GM12878 (cell line): Measurements from ENCODE around the gene MBD6. TPM values are rescaled to one million over a fixed set of nuclear protein-coding genes. Genes with fewer than 3 reads are reported as not detected.

Experiments
- ATAC-seq: fragments of 200-7000 bp; cut with Tn5 transposase; 3 replicates; pipeline ENCODE4 v1.9.1; 2020; ENCODE audit warnings: mild to moderate bottlenecking, moderate library complexity
- BruUV-seq: library from RNA; stranded (reverse); fragments of 400-500 nt; replicated peaks from 2 replicates; lab custom pipeline; 2021; lab: Mats Ljungman, UMichigan
- CTCF ChIA-PET: fragments of 300-600 bp; sonication (Branson Sonifier 250); formaldehyde crosslinking; extraction: SDS; loops from one replicate; lab custom pipeline; 2021; ENCODE audit warnings: inconsistent platforms; lab: Yijun Ruan, JAX
- POLR2A ChIA-PET: fragments of 350-600 bp; formaldehyde crosslinking; extraction: SDS; loops from one replicate; lab custom pipeline; 2021; ENCODE audit warnings: inconsistent platforms; lab: Charles Lee
- RAD21 ChIA-PET: fragments of 300-600 bp; sonication (Branson Sonifier 250); formaldehyde crosslinking; loops from one replicate; lab custom pipeline; 2023; ENCODE audit warnings: antibody characterized with exemption; ENCODE audit not compliant: unreplicated experiment; lab: Charles Lee
- SMC1A ChIA-PET: fragments of 300-600 bp; sonication (Branson Sonifier 250); formaldehyde crosslinking; loops from one replicate; lab custom pipeline; 2023; ENCODE audit not compliant: unreplicated experiment, uncharacterized antibody; lab: Charles Lee
- DNase-seq: peaks from one replicate; pipeline ENCODE4 v3.0.0-alpha.2; 2011; ENCODE audit warnings: low read depth, low spot score
- FAIRE-seq: peaks from 3 replicates; lab custom pipeline; 2011; peaks lifted over from hg19 to GRCh38; lab: Jason Lieb, UNC
- H2AFZ ChIP-seq: 2 replicates; pipeline ENCODE4 v1.6.0; 2011; ENCODE audit warnings: low read depth, low read length, control low read depth; ENCODE audit not compliant: control insufficient read depth
- H3K27ac ChIP-seq: 2 replicates; pipeline ENCODE4 v1.5.1; 2011; ENCODE audit warnings: control low read depth; ENCODE audit not compliant: control insufficient read depth, insufficient read depth
- H3K27me3 ChIP-seq, 2 experiments: replicated peaks in 1 of 2; 2 replicates each; pipeline versions ENCODE4 v1.6.0 to v1.6.1; 2011; ENCODE audit warnings: low read length in 1 of 2; ENCODE audit not compliant: control insufficient read depth in 2 of 2, insufficient read depth in 2 of 2
- H3K36me3 ChIP-seq, 2 experiments: 2 replicates each; pipeline ENCODE4 v1.5.1; 2011; ENCODE audit warnings: low read length in 1 of 2; ENCODE audit not compliant: control insufficient read depth in 2 of 2, insufficient read depth in 2 of 2
- H3K4me1 ChIP-seq: 2 replicates; pipeline ENCODE4 v1.6.1; 2011; ENCODE audit warnings: mild to moderate bottlenecking, low read length, moderate library complexity, mixed read lengths; ENCODE audit not compliant: control insufficient read depth, insufficient read depth
- H3K4me2 ChIP-seq: 2 replicates; pipeline ENCODE4 v1.6.0; 2011; ENCODE audit warnings: control low read depth; ENCODE audit not compliant: control insufficient read depth, insufficient read depth
- H3K4me3 ChIP-seq: fragments of 200-600 bp; sonication (generic); 2 replicates; pipeline ENCODE4 v1.5.1; 2016
- H3K79me2 ChIP-seq: 2 replicates; pipeline ENCODE4 v1.6.0; 2011; ENCODE audit warnings: low read length; ENCODE audit not compliant: control insufficient read depth, insufficient read depth
- H3K9ac ChIP-seq: 2 replicates; pipeline ENCODE4 v1.8.0; 2011; ENCODE audit warnings: low read length, control low read depth, mixed read lengths; ENCODE audit not compliant: control insufficient read depth, insufficient read depth
- H3K9me3 ChIP-seq: replicated peaks from 3 replicates; pipeline ENCODE4 v1.5.1; 2011; ENCODE audit warnings: mild to moderate bottlenecking, low read length; ENCODE audit not compliant: control insufficient read depth, insufficient read depth
- H4K20me1 ChIP-seq: 2 replicates; pipeline ENCODE4 v1.6.0; 2011; ENCODE audit not compliant: control insufficient read depth, insufficient read depth
- BACH1 ChIP-seq: fragments of 450-650 bp; IDR thresholded peaks from 2 replicates; pipeline ENCODE4 v1.6.1; 2017; ENCODE audit warnings: mild to moderate bottlenecking, borderline replicate concordance
- BCL3 ChIP-seq: IDR thresholded peaks from 2 replicates; pipeline ENCODE4 v1.6.1; 2011; ENCODE audit warnings: borderline replicate concordance, low read depth, mild to moderate bottlenecking, moderate library complexity, low read length; ENCODE audit not compliant: insufficient read depth, poor library complexity, severe bottlenecking
- E2F8 ChIP-seq: fragments of 450-650 bp; IDR thresholded peaks from 2 replicates; pipeline ENCODE4 v1.6.1; 2018; ENCODE audit warnings: mild to moderate bottlenecking, low read depth, moderate library complexity; ENCODE audit not compliant: partially characterized antibody
- IKZF2 ChIP-seq, 2 experiments: fragments of 450-650 bp; IDR thresholded peaks; 2 replicates each; pipeline ENCODE4 v1.6.1; 2017; ENCODE audit warnings: mild to moderate bottlenecking in 2 of 2, moderate library complexity in 2 of 2
- NFXL1 ChIP-seq: fragments of 450-650 bp; IDR thresholded peaks from 2 replicates; pipeline ENCODE4 v1.6.1; 2017; ENCODE audit warnings: antibody characterized with exemption, mild to moderate bottlenecking, borderline replicate concordance
- NR2C1 ChIP-seq: fragments of 450-650 bp; IDR thresholded peaks from 2 replicates; pipeline ENCODE4 v1.6.1; 2017; ENCODE audit warnings: antibody characterized with exemption, mild to moderate bottlenecking, moderate library complexity
- POLR2A ChIP-seq: IDR thresholded peaks from 2 replicates; pipeline ENCODE4 v1.6.1; 2011; ENCODE audit warnings: low read depth, mild to moderate bottlenecking, low read length
- POLR2AphosphoS5 ChIP-seq: IDR thresholded peaks from 2 replicates; pipeline ENCODE4 v1.6.1; 2011; ENCODE audit warnings: mild to moderate bottlenecking, low read length, inconsistent platforms
- SIX5 ChIP-seq: IDR thresholded peaks from 2 replicates; pipeline ENCODE4 v1.6.1; 2011; ENCODE audit warnings: mild to moderate bottlenecking, low read depth, low read length, moderate library complexity; ENCODE audit not compliant: severe bottlenecking
- SMC3 ChIP-seq: IDR thresholded peaks from 2 replicates; pipeline ENCODE4 v1.6.1; 2011; ENCODE audit warnings: low read length, improper control_type of control experiment, borderline replicate concordance
- STAT3 ChIP-seq: IDR thresholded peaks from 2 replicates; pipeline ENCODE4 v1.6.1; 2011; ENCODE audit warnings: low read depth, low read length, improper control_type of control experiment
- TCF7 ChIP-seq: IDR thresholded peaks from 2 replicates; pipeline ENCODE4 v1.6.1; 2014; ENCODE audit warnings: antibody characterized with exemption, borderline replicate concordance
- WGBS: methylation state at CpG from one replicate; pipeline ENCODE4 v1.1.6; 2016; ENCODE audit warnings: low lambda C conversion rate; ENCODE audit not compliant: insufficient replicate concordance, insufficient coverage; ENCODE audit errors: missing lambda C conversion rate; 5-methylcytosine and 5-hydroxymethylcytosine counted together
- in situ Hi-C: fragments of 300-500 bp; cut with MboI; formaldehyde crosslinking; loops from 9 replicates; pipeline ENCODE4 v1.14.3; 2018; ENCODE audit warnings: mixed read lengths
- intact Hi-C: fragments of 100-400 bp; cut with micrococcal nuclease; formaldehyde crosslinking; loops from one replicate; pipeline ENCODE4 v1.14.2; 2022; ENCODE audit not compliant: unreplicated experiment
- polyA plus RNA-seq, 11 experiments: library from polyadenylated mRNA; depleted of rRNA in 4 of 11; unstranded in 6 of 11; stranded (reverse) in 5 of 11; fragments of >200 nt; fragmentation: Nextera tagmentation in 4 of 11; fragmentation: Illumina TruSeq in 1 of 11; extraction: Ambion mirVana in 4 of 11; extraction: Trizol in 1 of 11; gene quantifications; 1 replicate in 1 of 11; 2 replicates in 10 of 11; pipeline versions ENCODE4 v1.2.1 to v1.2.3, GENCODE V29; 2011 to 2016; ENCODE audit warnings: inconsistent platforms in 2 of 11, missing spikeins in 2 of 11, low read depth in 1 of 11
- total RNA-seq, 4 experiments: library from RNA; depleted of rRNA in 3 of 4; stranded (reverse); fragments of >200 nt in 3 of 4; fragmentation: Illumina TruSeq in 1 of 4; extraction: Trizol in 1 of 4; gene quantifications; 2 replicates each; pipeline versions ENCODE4 v1.2.1 to v1.2.3, GENCODE V29; 2013 to 2021

Gene MBD6
- total and polyA plus RNA-seq, 10 of the 15 experiments (the other 5 are each of a cell fraction or from before 2014, with no cell fraction given) = 1.5 to 52.7 (median 6.8) TPM

- ChIA-PET POLR2A (interaction anchor here (0.9 kb wide), 1 partner anchor 36 kb away, joined by 4 read pairs; no protein-coding TSS in a partner anchor), SMC1A (interaction anchor here (1.7 kb wide), 1 partner anchor 22 kb away, joined by 3 read pairs; no protein-coding TSS in a partner anchor), CTCF (interaction anchor here (1.3 to 4.0 kb wide), 2 partner anchors 40 to 58 kb away, joined by 4 to 13 read pairs; no protein-coding TSS in a partner anchor), RAD21 (interaction anchor here (1.1 to 1.3 kb wide), 2 partner anchors 56 to 58 kb away, joined by 3 read pairs; no protein-coding TSS in a partner anchor)
- H3K4me2 ChIP-seq = no peak overlapping the region
- no peaks in the 10 kb centered on the region for H3K27me3 ChIP-seq
- H2AFZ ChIP-seq = no peak overlapping the region
- no peak overlapping the region for H3K9ac ChIP-seq
- no peak overlapping the region for H3K27ac ChIP-seq
- DNase-seq (no peak), FAIRE-seq (no peak), ATAC-seq (no peak)
- H3K4me3 ChIP-seq = no peak overlapping the region
- intact Hi-C loops (no loop called here), in situ Hi-C loops (no loop called here)
- peaks cover 27% of the 10 kb centered on the region for H3K79me2 ChIP-seq
- peaks cover 32 to 42% of the 10 kb centered on the region in 2 experiments for H3K36me3 ChIP-seq
- peaks cover 7% of the 10 kb centered on the region for H3K4me1 ChIP-seq
- BruUV-seq = no TSS peak
- H3K9me3 ChIP-seq = no peaks in the 10 kb centered on the region
- WGBS = 80% methylated on average over 11 of the region's 11 CpGs
- TF ChIP-seq POLR2A = peak; percentile 51
- no peak for TF ChIP-seq NR2C1
- TF ChIP-seq BACH1 = no peak
- peak; percentile 3; the same call in 1 of the 2 replicates for TF ChIP-seq POLR2AphosphoS5
- H4K20me1 ChIP-seq = peaks cover 4% of the 10 kb centered on the region; the same call in 1 of the 2 replicates
Observed at GRCh38 chr12:57516617-57517153, 5.9 kb upstream of the MBD6 start.

GRCh38 chr12:57517187-57517586 is 5.4 kb upstream of the MBD6 start:
- H3K4me3 ChIP-seq = no peak overlapping the region
- intact Hi-C loops (no loop called here), in situ Hi-C loops (no loop called here)
- H3K27me3 ChIP-seq = no peaks in the 10 kb centered on the region
- BruUV-seq = no TSS peak
- H3K36me3 ChIP-seq = peaks cover 28 to 38% of the 10 kb centered on the region in 2 experiments
- H2AFZ ChIP-seq = no peak overlapping the region
- FAIRE-seq (no peak), DNase-seq (no peak), ATAC-seq (no peak)
- POLR2A ChIA-PET = no interaction called here
- no peak overlapping the region for H3K27ac ChIP-seq
- peaks cover 27% of the 10 kb centered on the region for H3K79me2 ChIP-seq
- H3K4me2 ChIP-seq = no peak overlapping the region
- no peak for TF ChIP-seq STAT3
- TF ChIP-seq IKZF2 (IDR thresholded peaks at IDR 0.05) = no peak
- no peak for TF ChIP-seq E2F8
- TF ChIP-seq POLR2A = no peak; the same call in 1 of the 2 replicates
- TF ChIP-seq TCF7 = no peak
- TF ChIP-seq SIX5 = no peak
- no peak for TF ChIP-seq SMC3
- TF ChIP-seq NFXL1 = no peak
- no peak for TF ChIP-seq BCL3
- H3K4me1 ChIP-seq = peaks cover 12% of the 10 kb centered on the region
- H3K9ac ChIP-seq = no peak overlapping the region
- RAD21 ChIA-PET = interaction anchor here (1.1 to 1.3 kb wide), 2 partner anchors 57 to 58 kb away, joined by 3 read pairs; no protein-coding TSS in a partner anchor
- 93% methylated on average over 1 of the region's 1 CpG for WGBS
- peaks cover 4% of the 10 kb centered on the region; the same call in 1 of the 2 replicates for H4K20me1 ChIP-seq
- SMC1A ChIA-PET = interaction anchor here (1.7 kb wide), 1 partner anchor 21 kb away, joined by 3 read pairs; no protein-coding TSS in a partner anchor
- H3K9me3 ChIP-seq = no peaks in the 10 kb centered on the region
- CTCF ChIA-PET = interaction anchor here (4.0 kb wide), 1 partner anchor 40 kb away, joined by 13 read pairs; no protein-coding TSS in a partner anchor
